HG02610 (cell line): ENCODE data around the gene IFNGR2.
"Not testable (repeated sequence)": the region's sequence is repeated elsewhere in the genome, so short reads cannot be mapped to it uniquely, and the experiment has no call there.

ENCODE experiments used
- ATAC-seq: cut with Tn5 transposase; IDR thresholded peaks from one replicate; pipeline ENCODE4 v1.9.1; 2021; ENCODE audit warnings: mild to moderate bottlenecking, moderate library complexity; ENCODE audit not compliant: unreplicated experiment

Gene IFNGR2

DNA sequence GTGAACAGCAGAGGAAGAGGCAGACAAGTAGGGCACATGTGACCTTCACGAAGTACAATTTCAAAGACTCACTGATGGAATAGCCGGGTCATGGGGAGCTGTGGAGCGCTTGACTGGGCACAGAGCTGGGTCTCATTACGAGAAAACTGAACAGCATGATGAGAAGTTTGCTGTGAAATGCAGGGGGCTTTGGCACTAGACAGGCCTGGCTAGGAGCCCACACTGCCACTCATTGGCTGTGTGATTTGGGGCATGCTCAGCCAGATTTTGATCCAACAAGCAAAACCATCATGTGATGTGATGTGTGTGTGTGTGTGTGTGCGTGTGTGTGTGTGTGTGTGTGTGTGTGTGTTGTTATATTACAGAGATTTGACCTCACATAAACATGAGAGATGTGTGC lies 4.9 kb upstream of the IFNGR2 start:
- no peak for ATAC-seq

DNA sequence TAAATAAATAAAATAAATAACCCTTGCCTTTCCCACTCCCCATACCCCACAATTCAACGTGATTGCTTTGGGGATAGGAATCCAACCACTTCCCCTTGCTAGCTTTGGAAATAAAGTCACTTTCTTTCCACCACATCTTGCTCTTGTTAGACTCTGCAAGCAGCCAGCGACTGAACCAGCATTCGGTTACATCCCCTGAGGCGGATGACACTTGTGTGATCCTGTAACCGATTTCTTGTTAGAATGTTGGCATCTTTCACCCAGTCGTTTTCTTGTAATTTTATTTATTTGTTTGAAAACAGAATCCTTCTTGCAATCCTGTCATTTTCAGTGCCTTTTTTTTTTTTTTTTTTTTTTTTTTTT lies 1.6 kb upstream of the IFNGR2 start:
- no peak for ATAC-seq

DNA sequence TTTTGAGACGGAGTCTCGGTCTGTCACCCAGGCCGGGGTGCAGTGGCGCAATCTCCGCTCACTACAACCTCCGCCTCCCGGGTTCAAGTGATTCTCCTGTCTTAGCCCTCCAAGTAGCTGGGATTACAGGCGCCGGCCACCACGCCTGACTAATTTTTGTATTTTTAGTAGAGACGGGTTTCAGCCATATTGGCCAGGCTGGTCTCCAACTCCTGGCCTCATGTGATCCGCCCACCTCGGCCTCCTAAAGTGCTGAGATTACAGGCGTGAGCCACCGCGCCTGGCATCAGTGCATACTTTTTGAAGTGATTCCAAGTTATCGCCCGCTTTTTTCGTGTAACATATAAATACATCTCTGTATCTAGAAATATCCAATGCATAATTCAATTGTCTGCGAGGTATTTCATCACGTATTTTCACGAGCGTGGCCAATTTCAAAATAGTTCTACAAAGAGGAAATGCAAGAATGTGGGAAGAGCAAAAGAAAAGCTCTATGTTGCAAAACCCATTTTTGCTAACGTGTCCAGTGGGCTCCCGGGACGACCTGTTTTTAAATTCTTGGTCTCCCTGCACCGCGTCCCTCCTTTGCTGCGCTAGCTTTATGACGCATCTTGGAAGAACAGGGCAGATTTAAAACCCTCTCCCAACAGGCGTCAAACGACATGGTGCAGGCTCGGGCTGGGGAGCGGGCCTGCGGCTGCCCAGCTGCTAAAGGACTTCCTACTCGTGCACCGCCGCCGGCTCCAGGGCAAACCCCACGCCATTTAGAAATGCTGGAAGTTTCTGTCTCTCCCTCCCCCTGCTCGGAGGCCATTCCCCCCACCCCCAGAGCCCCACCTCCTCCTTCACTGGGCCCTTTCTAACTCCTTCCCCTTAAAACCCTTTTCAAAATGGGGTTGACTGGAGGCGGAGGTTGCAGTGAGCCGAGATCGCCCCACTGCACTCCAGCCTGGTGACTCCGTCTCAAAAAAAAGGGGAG lies 923 bp upstream of the IFNGR2 start:
- ATAC-seq: no peak

DNA sequence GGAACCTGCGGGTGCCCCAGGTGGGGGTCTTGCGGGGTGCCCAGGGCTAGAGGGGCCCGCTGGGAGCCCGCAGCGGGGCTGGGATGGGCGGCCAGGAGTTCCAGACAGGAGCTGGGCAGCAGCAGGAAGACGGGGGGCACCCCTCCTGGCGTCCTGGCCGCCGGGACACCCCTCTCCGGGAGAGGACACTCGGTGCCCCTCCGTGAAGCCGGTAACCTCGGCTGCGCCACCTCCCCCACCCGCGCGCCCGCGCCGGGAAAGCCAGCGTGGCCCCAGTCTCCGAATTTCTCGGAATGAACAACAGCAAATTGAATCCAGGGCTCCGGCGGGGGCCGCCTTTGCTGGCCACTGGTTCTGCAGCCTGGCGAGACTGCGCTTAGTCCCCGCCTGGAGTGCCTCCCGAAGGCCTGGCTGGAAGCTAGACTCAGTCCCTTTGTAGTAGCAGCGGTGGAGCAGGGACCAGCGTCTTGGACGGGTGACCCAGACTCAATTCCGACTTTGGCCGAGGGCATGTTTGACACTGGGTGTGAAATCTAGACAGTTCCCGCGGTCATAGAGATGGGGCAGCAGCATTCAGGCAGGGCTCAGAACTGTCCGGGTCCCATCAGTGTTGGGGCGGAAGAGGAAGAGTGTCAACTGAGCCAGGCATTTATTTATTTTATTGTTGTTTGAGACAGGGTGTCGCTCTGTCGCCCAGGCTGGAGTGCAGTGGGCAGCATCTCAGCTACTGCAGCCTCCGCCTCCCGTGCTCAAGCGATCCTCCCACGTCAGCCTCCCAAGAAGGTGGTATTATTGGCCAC lies 773 bp downstream of the IFNGR2 start:
- no peak for ATAC-seq

DNA sequence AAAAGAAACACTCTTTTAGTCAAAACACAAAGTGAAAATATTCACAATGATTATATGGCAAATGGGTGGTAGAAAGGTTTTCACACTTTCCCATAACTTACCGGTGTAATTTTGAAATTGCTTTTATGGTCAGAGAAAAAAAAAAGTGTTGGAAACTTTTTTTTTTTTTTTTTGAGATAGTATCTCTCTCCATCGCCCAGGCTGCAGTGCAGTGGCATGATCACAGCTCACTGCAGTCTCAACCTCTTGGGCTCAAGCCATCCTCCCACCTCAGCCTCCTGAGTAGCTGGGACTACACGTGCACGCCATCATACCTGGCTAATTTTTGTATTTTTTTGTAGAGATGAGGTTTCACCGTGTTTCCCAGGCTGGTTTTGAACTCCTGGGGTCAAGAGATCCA lies 3.3 kb downstream of the IFNGR2 start:
- ATAC-seq: no peak

DNA sequence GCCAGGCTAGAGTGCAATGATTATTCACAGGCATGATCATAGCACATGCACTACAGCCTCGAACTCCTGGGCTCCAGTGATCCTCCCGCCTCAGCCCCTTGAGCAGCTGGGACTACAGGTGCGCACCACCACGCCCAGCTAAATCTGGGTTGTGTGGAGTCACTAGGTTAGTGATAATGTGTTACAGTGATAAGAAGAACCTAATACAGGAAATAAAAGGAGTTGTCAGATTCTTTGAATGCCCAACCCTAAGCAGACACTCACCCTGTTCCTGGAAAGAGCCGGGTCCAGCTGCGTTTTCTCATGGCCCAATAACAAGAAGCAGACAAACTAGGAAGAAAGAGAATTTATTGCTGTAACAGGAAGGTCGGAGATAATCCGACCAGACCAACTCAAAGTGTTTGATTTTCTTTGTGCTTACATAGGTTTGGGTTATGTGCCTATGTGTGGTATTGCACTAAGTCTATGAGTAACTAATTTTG lies 8.8 kb downstream of the IFNGR2 start:
- ATAC-seq: no peak

DNA sequence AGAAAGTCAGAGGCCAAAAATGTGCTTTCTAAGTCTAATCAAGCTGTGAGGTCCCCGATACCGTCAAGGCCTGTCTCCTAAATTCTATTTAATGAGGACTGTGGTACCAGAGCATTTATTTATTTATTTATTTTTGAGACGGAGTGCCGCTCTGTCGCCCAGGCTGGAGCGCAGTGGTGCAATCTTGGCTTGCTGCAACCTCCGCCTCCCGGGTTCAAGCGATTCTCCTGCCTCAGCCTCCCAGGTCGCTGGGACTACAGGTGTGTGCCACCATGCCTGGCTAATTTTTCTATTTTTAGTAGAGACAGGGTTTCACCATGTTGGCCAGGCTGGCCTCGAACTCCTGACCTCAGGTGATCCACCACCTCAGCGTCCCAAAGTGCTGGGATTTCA lies 9.2 kb downstream of the IFNGR2 start:
- not testable (repeated sequence) for ATAC-seq

DNA sequence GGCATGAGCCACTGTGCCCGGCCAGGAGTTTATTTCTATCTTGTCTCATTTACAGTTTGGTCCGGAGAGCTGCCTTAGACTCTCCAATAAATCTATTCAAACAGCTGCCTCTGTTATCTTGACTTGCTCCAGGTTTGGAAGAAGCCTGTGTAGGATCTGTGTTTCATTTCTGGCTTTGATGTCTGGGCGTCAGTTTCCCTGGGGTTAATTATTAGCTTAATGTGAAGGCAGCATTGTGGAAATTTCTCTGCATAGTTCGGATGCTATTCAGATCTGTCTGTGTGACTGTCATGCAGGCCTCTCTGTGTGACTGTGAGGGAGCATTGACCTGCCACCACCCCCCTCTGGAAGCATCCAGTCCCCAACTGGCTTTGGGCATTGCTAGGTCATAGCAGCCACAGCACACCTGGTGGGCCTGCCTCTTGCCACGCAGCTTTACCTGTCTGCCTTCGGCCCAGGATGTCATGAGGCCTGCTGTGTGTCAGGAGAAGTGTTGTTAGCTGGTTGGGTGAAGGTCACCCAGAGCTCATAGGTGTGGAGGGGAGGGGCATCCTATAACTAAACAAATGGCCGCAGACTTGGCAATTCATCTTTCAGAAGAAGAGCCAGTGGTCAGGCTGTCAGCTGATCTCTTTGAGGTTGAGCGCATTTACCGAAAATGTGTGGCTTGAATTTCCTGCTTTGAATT lies 9.8 kb downstream of the IFNGR2 start:
- no peak for ATAC-seq

DNA sequence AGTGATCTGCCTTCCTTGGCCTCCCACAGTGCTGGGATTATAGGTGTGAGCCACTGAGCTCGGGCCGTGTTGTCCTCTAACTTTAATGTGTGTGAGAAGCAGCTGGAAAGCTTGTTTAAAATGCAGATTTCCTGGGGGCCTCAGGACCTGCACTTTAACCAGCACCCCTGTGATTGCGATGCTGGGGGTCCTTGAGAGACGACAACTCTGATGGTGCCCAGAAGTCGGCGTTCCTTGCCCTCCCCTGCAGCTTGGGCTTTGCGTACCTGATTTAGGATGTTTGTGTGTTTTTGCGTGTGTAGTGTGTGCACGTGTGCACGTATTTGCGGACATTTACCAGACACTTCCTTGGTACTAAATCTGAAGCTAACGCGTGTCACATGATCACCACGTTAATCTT lies 10.9 kb downstream of the IFNGR2 start:
- ATAC-seq: no peak

DNA sequence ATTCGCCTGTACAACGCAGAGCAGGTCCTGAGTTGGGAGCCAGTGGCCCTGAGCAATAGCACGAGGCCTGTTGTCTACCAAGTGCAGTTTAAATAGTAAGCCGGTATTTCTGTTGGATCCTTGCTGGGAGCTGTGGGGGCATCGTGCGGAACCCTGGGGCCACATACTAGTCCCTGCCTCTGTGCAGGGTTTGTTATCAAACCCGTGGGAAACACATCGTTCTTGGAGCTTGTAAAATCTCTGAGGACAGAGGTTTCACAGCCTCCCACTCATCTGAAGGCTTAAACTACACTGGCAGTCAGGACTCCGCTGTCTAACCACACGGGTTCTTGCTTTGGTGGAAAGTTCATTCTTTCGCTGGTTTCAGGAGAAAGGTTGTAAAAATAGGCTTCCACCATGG lies 11.7 kb downstream of the IFNGR2 start:
- ATAC-seq: no peak

DNA sequence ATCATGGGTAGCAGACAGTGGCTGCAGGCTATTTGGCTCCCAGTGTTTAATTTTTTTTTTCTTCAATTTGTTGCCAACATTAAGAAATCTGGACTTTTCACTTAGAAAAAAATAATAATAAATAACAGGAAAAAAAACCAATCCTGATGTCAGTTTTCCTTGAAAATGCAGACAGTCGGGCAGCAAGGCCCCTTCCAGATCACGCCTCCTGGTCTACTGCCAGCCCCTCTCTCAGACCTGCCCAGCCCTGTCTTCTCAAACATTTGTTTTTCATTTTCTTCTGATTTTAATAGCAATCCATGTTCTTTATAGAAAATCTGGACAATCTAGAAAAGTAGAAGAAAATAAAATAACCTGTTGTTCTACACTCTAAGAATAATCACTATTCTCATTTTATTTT lies 15.5 kb downstream of the IFNGR2 start:
- ATAC-seq: no peak

DNA sequence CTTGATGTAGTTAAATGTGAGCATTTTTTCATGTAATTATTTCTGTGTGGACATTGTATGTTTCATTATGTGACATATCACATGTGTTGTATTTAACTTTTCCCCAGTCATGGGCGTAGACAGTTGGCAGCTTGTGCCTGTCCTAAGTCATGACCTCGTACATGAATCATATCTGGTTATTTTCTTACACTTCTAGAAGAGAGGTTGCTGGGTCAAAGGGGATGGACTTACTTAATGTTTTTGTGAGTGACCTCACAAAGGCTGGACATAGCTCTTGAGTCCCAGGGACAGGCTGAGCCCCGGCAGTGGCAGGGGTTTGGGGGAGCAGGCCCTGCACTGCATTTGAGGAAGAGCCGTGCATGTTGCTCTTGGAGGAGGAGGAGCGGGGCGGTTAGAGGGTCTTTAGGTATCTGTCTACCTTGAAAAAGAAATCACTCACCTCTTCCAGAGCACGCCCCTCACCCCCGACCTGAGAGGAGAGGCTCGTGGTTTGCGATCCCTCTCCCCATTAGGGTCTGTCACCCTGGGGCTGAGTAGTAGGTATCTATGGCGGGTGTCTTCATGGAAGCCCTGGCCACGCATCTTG lies 16.4 kb downstream of the IFNGR2 start:
- ATAC-seq: no peak

DNA sequence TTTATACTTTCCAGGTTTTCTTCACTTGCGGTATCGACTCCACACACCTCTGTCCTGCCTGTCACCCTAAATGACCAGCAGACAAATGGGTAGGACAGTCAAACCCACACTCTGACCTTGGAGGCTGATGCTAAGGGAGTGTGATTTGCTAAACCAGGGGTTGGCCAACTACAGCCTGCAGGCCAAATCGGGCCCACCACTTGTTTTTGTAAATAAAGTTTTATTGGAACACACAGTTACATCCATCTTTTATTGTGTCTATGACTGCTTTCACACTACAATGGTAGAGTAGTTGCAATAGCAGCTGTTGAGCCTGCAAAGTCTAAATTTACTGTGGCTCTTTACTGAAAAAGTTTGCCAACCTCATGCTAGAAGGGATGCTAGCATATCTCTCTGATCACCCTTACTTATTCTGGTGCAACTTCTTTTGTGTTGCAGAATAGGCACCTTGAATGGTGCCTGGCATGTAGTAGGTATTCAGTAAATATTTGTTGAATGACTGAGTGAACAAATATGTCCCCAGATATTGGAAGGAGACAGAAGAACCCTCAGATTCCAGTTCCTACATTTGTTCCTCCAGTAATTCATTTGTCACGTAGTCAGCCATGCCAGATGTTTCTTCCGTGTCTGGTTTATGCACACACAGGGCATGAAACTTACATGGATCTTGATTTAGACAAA lies 18.6 kb downstream of the IFNGR2 start:
- ATAC-seq: no peak

DNA sequence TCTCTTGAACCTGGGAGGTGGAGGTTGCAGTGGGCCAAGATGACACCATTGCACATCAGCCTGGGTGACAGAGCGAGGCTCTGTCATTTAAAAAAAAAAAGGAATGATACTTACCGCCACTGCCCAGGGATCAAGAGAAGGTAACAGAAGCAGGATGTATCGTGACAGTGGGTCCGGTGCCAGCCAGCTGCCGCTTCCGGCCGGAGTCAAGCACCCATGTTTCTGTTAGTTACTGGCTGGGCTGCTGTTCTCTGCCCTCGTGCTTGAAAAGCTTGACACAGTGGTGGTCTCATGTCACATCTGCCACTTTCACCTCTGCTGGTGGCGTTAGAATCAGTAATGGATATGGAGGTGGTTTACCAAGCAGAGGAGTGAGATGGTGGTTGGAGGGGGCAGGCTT lies 21.0 kb downstream of the IFNGR2 start:
- no peak for ATAC-seq

DNA sequence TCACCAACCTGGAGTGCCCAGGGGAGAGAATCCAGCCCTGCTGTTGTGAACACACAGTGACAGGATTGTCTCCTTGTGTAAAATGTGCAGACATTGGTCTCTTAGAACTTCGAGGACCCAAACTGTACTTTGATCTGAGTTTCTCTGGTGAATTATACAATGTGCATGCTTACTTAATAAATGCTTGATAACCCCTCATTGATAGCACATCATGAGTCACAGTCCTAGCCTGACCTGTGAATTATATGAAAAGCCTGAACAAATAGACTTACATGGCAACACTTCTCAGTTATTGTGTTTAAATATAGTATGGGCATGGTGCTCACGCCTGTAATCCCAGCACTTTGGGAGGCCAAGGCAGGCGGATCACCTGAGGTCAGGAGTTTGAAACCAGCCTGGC lies 22.6 kb downstream of the IFNGR2 start:
- no peak for ATAC-seq

DNA sequence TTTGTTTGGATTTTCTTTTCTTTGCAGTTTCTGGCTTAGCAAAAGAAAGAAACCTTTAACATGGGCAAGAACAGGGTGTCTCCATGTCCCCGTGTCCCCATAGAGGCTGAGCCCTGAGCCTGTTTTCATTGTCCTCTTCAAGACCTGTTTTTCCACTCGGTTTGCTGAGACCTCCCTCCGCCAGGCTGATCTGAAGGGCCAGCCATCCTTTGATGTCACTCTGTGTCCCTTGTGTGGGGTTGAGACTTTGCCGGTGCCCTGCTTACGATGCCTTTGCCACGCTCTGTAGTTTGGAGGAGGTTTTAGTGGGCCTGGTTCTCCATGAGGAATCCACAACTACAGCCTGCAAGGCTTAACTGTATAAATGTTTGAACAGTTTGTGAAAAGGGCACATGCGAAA lies 23.8 kb downstream of the IFNGR2 start:
- ATAC-seq: no peak

DNA sequence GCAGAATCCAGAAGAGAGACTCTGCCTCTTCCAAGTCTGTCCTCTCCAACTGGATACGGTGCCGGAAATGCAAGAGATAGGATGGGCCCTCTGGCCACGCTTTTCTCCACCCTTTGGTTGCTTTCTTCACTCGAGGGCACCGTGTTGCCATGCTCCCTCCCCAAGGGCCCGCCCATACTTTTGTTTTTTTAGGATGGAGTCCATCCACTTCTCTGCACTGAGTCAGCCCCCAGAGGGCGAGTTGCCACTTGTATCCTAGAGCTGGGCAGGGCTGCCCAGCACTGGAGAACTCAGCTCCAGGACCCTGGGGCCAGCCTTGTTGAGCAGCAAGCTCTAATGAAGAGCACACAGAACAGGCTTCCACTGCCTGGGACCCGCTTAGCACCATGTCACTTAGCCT lies 25.5 kb downstream of the IFNGR2 start:
- no peak for ATAC-seq

DNA sequence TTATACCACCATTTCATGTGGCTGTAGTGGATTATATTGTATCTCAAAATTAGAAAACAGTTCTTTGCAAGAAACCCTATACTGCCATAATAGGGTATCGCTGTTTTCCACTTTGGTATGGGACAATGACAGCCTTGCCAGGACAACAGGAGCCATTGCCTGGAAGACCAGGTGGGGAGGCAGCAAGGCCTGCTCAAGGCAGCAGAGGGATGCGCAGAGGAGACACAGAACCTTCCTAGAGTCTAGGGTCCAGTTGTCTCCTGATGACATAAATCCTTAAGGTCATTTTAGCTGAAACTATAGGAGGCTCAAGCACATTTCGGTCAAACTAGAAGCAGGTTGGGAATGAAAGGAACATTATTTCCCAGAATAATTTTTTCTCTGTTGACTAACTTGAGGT lies 27.6 kb downstream of the IFNGR2 start:
- no peak for ATAC-seq

DNA sequence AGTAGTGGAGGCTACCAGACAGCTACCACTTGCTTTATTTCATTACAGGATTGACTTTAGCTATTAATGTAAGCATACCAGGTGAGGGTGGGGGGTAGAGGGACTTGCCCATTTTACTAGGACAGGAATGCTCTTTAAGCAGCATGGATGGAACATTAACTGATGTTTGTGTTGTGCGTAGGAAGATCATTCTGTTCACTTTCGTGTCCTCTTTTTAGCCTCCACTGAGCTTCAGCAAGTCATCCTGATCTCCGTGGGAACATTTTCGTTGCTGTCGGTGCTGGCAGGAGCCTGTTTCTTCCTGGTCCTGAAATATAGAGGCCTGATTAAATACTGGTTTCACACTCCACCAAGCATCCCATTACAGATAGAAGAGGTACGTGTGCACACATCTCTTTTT lies 29.3 kb downstream of the IFNGR2 start:
- no peak for ATAC-seq

DNA sequence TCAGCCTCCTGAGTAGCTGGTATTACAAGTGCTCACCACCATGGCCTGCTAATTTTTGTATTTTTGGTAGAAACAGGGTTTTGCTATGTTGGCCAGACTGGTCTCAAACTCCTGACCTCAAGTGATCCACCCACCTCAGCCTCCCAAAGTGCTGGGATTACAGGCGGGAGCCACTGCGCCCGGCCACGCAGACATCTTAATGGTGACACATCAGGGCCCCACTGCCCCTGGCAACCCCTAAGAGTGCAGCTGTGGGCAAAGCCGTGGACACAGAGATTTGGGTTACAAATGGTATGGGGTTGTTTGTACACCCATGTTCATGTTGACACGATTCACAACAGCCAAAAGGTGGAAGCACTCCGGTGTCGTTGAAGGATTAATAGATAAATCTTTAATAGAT lies 29.8 kb downstream of the IFNGR2 start:
- ATAC-seq: no peak
